ENCODE measurements around the gene PCGF5. TPM values are rescaled to one million over a fixed set of nuclear protein-coding genes. Genes with fewer than 3 reads are reported as not detected.

PCGF5 gene
- total RNA-seq, 1 experiment from 2014 or later = 12.0 TPM

DNA sequence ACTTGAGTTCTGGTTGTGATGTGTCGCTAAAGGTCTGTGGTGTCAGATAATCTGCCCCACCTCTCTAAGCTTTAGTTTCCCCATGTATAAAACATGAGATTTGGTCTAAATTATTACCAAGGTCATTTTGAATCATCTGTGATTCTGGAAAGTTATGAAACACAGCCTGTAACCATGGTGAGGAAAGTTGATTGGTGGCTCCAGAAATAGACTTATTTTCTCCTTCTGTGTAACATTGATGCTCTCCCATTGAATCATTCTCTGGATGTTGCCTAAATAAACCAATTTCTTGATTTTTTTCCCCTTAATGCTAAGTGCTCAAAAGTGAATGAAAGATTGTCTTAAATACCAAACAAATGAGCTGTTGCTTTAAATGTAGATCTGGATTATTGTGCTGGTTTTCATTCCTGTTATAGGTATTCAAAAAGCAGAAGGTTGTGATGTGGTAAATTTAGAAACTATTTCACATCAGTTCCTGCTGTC lies 30.0 kb upstream of the PCGF5 start:
- intact Hi-C loops (cut with micrococcal nuclease; ENCODE audit: unreplicated experiment) = no loop called here
- Histone ChIP-seq H3K4me1 (no peaks in the 10 kb centered on the region), H3K9me3 (no peaks in the 10 kb centered on the region), H3K4me3 (ENCODE audit: low read depth, low read length) (no peak overlapping the region), H3K27me3 (replicated peaks; ENCODE audit: control insufficient read depth, insufficient read depth, low read length) (no peaks in the 10 kb centered on the region), H3K36me3 (ENCODE audit: control insufficient read depth, insufficient read depth, low read length) (no peaks in the 10 kb centered on the region)
- H3K9me3 Mint-ChIP-seq (ENCODE audit: unreplicated experiment) = no peaks in the 10 kb centered on the region
- H3K4me1 Mint-ChIP-seq (ENCODE audit: low read depth, unreplicated experiment) = no peaks in the 10 kb centered on the region
- no peak overlapping the region for H3K4me3 Mint-ChIP-seq (ENCODE audit: unreplicated experiment)
- POLR2A ChIA-PET = no interaction called here
- TF ChIP-seq, protein P1, sequence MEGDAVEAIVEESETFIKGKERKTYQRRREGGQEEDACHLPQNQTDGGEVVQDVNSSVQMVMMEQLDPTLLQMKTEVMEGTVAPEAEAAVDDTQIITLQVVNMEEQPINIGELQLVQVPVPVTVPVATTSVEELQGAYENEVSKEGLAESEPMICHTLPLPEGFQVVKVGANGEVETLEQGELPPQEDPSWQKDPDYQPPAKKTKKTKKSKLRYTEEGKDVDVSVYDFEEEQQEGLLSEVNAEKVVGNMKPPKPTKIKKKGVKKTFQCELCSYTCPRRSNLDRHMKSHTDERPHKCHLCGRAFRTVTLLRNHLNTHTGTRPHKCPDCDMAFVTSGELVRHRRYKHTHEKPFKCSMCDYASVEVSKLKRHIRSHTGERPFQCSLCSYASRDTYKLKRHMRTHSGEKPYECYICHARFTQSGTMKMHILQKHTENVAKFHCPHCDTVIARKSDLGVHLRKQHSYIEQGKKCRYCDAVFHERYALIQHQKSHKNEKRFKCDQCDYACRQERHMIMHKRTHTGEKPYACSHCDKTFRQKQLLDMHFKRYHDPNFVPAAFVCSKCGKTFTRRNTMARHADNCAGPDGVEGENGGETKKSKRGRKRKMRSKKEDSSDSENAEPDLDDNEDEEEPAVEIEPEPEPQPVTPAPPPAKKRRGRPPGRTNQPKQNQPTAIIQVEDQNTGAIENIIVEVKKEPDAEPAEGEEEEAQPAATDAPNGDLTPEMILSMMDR (IDR thresholded peaks at IDR 0.05; ENCODE audit: insufficient read depth in 1 of 2, low read depth in 1 of 2, low read length in 1 of 2, severe bottlenecking in 1 of 2, unreplicated experiment in 1 of 2) = no peak
- peaks cover 15% of the 10 kb centered on the region for H3K27me3 Mint-ChIP-seq (ENCODE audit: insufficient read depth, unreplicated experiment)
- no TSS peak for BruUV-seq (replicated peaks)
- DNase-seq = no peak
- H3K36me3 Mint-ChIP-seq (ENCODE audit: insufficient read depth, unreplicated experiment) = no peaks in the 10 kb centered on the region
- no peak overlapping the region for H3K27ac Mint-ChIP-seq (ENCODE audit: unreplicated experiment)
- CTCF ChIA-PET = no interaction called here

DNA sequence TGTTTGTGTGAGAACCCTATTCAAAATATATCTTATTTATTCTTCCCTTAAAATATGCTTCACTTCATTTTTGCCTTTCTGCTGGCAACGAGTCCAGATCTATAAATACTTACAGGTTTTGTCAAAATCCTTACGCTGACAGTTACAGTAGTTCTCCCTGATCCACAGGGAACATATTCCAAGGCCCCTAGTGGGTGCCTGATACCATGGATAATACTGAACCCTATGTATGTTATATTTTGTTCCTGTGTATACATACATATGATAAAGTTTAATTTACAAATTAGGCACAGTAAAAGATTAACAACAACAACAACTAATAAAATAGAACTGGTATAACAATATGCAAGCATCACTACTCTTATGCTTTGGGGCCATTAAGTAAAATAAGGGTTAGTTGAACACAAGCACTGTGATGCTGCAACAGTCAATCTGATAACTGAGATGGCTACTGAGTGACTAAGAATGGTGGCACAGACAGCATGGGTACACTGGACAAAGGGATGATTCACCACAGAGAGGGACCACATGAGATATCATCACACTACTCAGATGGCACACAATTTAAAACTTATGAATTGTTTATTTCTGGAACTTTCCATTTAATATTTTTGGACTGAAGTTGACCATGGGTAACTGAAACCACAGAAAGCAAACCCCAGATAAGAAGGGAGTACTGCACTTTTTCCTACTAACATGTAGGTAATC lies 29.4 kb upstream of the PCGF5 start:
- H3K4me3 ChIP-seq (ENCODE audit: low read depth, low read length) = no peak overlapping the region
- no peaks in the 10 kb centered on the region for H3K4me1 ChIP-seq
- H3K27ac Mint-ChIP-seq (ENCODE audit: unreplicated experiment) = no peak overlapping the region
- POLR2A ChIA-PET = no interaction called here
- no TSS peak for BruUV-seq (replicated peaks)
- H3K4me1 Mint-ChIP-seq (ENCODE audit: low read depth, unreplicated experiment) = no peaks in the 10 kb centered on the region
- H3K36me3 ChIP-seq (ENCODE audit: control insufficient read depth, insufficient read depth, low read length) = no peaks in the 10 kb centered on the region
- DNase-seq = no peak
- no peaks in the 10 kb centered on the region for H3K9me3 Mint-ChIP-seq (ENCODE audit: unreplicated experiment)
- CTCF ChIA-PET = no interaction called here
- no peak overlapping the region for H3K4me3 Mint-ChIP-seq (ENCODE audit: unreplicated experiment)
- H3K27me3 Mint-ChIP-seq (ENCODE audit: insufficient read depth, unreplicated experiment) = peaks cover 15% of the 10 kb centered on the region
- H3K9me3 ChIP-seq = no peaks in the 10 kb centered on the region
- TF ChIP-seq, protein P1 (IDR thresholded peaks at IDR 0.05; ENCODE audit: insufficient read depth in 1 of 2, low read depth in 1 of 2, low read length in 1 of 2, severe bottlenecking in 1 of 2, unreplicated experiment in 1 of 2) = no peak
- H3K36me3 Mint-ChIP-seq (ENCODE audit: insufficient read depth, unreplicated experiment) = no peaks in the 10 kb centered on the region
- intact Hi-C loops (cut with micrococcal nuclease; ENCODE audit: unreplicated experiment) = no loop called here
- H3K27me3 ChIP-seq (replicated peaks; ENCODE audit: control insufficient read depth, insufficient read depth, low read length) = peaks cover under 1% of the 10 kb centered on the region; the same call in 1 of the 2 replicates

DNA sequence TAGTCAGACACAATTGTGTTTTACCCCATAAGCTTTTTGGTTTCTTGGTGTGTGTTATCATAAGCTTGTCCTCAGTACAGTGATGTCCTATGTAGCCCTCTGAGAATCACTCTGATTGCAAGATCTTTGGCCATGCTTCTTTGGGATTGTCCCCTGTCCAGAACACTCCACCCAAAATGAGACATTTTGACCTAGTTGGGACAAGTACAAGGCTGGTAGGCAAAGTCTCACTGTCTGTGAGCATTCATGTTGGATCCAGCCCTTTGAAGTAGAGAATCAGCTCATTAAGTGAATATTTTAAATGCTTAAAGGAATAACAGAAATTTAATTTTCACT lies 28.9 kb upstream of the PCGF5 start:
- POLR2A ChIA-PET = no interaction called here
- no peaks in the 10 kb centered on the region for H3K9me3 Mint-ChIP-seq (ENCODE audit: unreplicated experiment)
- H3K27me3 Mint-ChIP-seq (ENCODE audit: insufficient read depth, unreplicated experiment) = peaks cover 15% of the 10 kb centered on the region
- peaks cover 1% of the 10 kb centered on the region; the same call in 1 of the 2 replicates for H3K27me3 ChIP-seq (replicated peaks; ENCODE audit: control insufficient read depth, insufficient read depth, low read length)
- no peak overlapping the region for H3K27ac Mint-ChIP-seq (ENCODE audit: unreplicated experiment)
- intact Hi-C loops (cut with micrococcal nuclease; ENCODE audit: unreplicated experiment) = no loop called here
- CTCF ChIA-PET = no interaction called here
- H3K36me3 Mint-ChIP-seq (ENCODE audit: insufficient read depth, unreplicated experiment) = no peaks in the 10 kb centered on the region
- H3K36me3 ChIP-seq (ENCODE audit: control insufficient read depth, insufficient read depth, low read length) = no peaks in the 10 kb centered on the region
- no peak overlapping the region for H3K4me3 ChIP-seq (ENCODE audit: low read depth, low read length)
- BruUV-seq (replicated peaks) = no TSS peak
- no peaks in the 10 kb centered on the region for H3K4me1 ChIP-seq
- H3K4me1 Mint-ChIP-seq (ENCODE audit: low read depth, unreplicated experiment) = no peaks in the 10 kb centered on the region
- H3K4me3 Mint-ChIP-seq (ENCODE audit: unreplicated experiment) = no peak overlapping the region
- TF ChIP-seq, protein P1 (IDR thresholded peaks at IDR 0.05; ENCODE audit: insufficient read depth in 1 of 2, low read depth in 1 of 2, low read length in 1 of 2, severe bottlenecking in 1 of 2, unreplicated experiment in 1 of 2) = no peak
- H3K9me3 ChIP-seq = no peaks in the 10 kb centered on the region
- no peak for DNase-seq
